WTC11 (cell line): ENCODE data around the gene IFIH1. TPM values are rescaled to one million over a fixed set of nuclear protein-coding genes. Genes with fewer than 3 reads are reported as not detected.

Experiments used
- ATAC-seq: fragments of 200-7000 bp; cut with Tn5 transposase; 2 replicates; pipeline ENCODE4 v1.10.0; 2021; ENCODE audit warnings: mild to moderate bottlenecking, moderate library complexity
- CTCF ChIA-PET: fragments of 300-600 bp; sonication (Branson Sonifier 250); formaldehyde crosslinking; loops from one replicate; lab custom pipeline; 2021; ENCODE audit warnings: antibody characterized with exemption; lab: Charles Lee
- POLR2A ChIA-PET: fragments of 350-600 bp; sonication (Branson Sonifier 250); formaldehyde crosslinking; loops from one replicate; lab custom pipeline; 2021; ENCODE audit warnings: antibody characterized with exemption; lab: Charles Lee
- DNase-seq: peaks from one replicate; pipeline ENCODE4 v3.0.0; 2021; ENCODE audit warnings: low spot score
- H3K27ac Mint-ChIP-seq: 2 replicates; pipeline ENCODE4 v1.8.0; 2021; ENCODE audit warnings: mixed read lengths
- H3K27me3 Mint-ChIP-seq: 2 replicates; pipeline ENCODE4 v1.8.0; 2021; ENCODE audit warnings: low read depth, mild to moderate bottlenecking, moderate library complexity, mixed read lengths
- H3K36me3 Mint-ChIP-seq: 2 replicates; pipeline ENCODE4 v1.8.0; 2021; ENCODE audit warnings: mixed read lengths
- H3K4me1 Mint-ChIP-seq: 2 replicates; pipeline ENCODE4 v1.8.0; 2022; ENCODE audit warnings: mixed read lengths
- H3K4me3 Mint-ChIP-seq: 2 replicates; pipeline ENCODE4 v1.8.0; 2021; ENCODE audit warnings: mild to moderate bottlenecking, moderate library complexity, mixed read lengths
- H3K9me3 Mint-ChIP-seq: 2 replicates; pipeline ENCODE4 v1.8.0; 2021; ENCODE audit warnings: mixed read lengths
- CREM ChIP-seq: sonication (generic); formaldehyde crosslinking; IDR thresholded peaks from 2 replicates; pipeline ENCODE4 v1.8.1; 2022; ENCODE audit warnings: mild to moderate bottlenecking, missing genetic modification reagents, moderate library complexity
- CTCF ChIP-seq: fragments of 200-600 bp; IDR thresholded peaks from 2 replicates; pipeline ENCODE4 v1.8.0; 2022; ENCODE audit warnings: antibody characterized with exemption
- ESRRA ChIP-seq: sonication (generic); formaldehyde crosslinking; IDR thresholded peaks from 2 replicates; pipeline ENCODE4 v1.8.1; 2022; ENCODE audit warnings: mild to moderate bottlenecking, missing genetic modification reagents, borderline replicate concordance
- ETV6 ChIP-seq: sonication (generic); formaldehyde crosslinking; IDR thresholded peaks from 2 replicates; pipeline ENCODE4 v1.8.1; 2022; ENCODE audit warnings: mild to moderate bottlenecking, missing genetic modification reagents
- GTF2I ChIP-seq: fragments of 250-450 bp; sonication (Bioruptor Pico); conservative IDR thresholded peaks from 2 replicates; pipeline ENCODE4 v1.4.0; 2021; ENCODE audit warnings: mild to moderate bottlenecking
- HMGXB4 ChIP-seq: sonication (generic); formaldehyde crosslinking; IDR thresholded peaks from 2 replicates; pipeline ENCODE4 v1.8.1; 2023; ENCODE audit warnings: mild to moderate bottlenecking, moderate library complexity, missing genetic modification reagents
- IRF2 ChIP-seq: sonication (generic); formaldehyde crosslinking; IDR thresholded peaks from 2 replicates; pipeline ENCODE4 v1.8.0; 2022; ENCODE audit warnings: low read depth, missing genetic modification reagents, borderline replicate concordance
- JUN ChIP-seq: sonication (generic); formaldehyde crosslinking; IDR thresholded peaks from 2 replicates; pipeline ENCODE4 v1.8.0; 2023; ENCODE audit warnings: mild to moderate bottlenecking, missing genetic modification reagents
- MXD4 ChIP-seq: fragments of 250-450 bp; sonication (Bioruptor Pico); IDR thresholded peaks from 2 replicates; pipeline ENCODE4 v1.8.0; 2021; ENCODE audit warnings: mild to moderate bottlenecking, moderate library complexity, borderline replicate concordance
- NR1H2 ChIP-seq: sonication (generic); formaldehyde crosslinking; IDR thresholded peaks from 2 replicates; pipeline ENCODE4 v1.9.0; 2021; ENCODE audit warnings: mild to moderate bottlenecking, moderate library complexity, missing genetic modification reagents
- NR2C2 ChIP-seq: sonication (generic); formaldehyde crosslinking; IDR thresholded peaks from 2 replicates; pipeline ENCODE4 v1.8.0; 2022; ENCODE audit warnings: mild to moderate bottlenecking, missing genetic modification reagents
- NR3C1 ChIP-seq: sonication (generic); formaldehyde crosslinking; conservative IDR thresholded peaks from 2 replicates; pipeline ENCODE4 v1.8.1; 2023; ENCODE audit warnings: low read depth, mild to moderate bottlenecking, missing genetic modification reagents
- OVOL2 ChIP-seq: fragments of 250-450 bp; sonication (Bioruptor Pico); IDR thresholded peaks from 2 replicates; pipeline ENCODE4 v1.9.0; 2021; ENCODE audit warnings: mild to moderate bottlenecking, borderline replicate concordance
- SOX15 ChIP-seq: fragments of 250-450 bp; sonication (Bioruptor Pico); IDR thresholded peaks from 2 replicates; pipeline ENCODE4 v1.9.0; 2021; ENCODE audit warnings: mild to moderate bottlenecking
- SP1 ChIP-seq: sonication (generic); formaldehyde crosslinking; conservative IDR thresholded peaks from 2 replicates; pipeline ENCODE4 v1.8.1; 2022; ENCODE audit warnings: missing genetic modification reagents
- TP53 ChIP-seq: sonication (generic); formaldehyde crosslinking; IDR thresholded peaks from 2 replicates; pipeline ENCODE4 v1.8.1; 2023; ENCODE audit warnings: mild to moderate bottlenecking, missing genetic modification reagents
- ZBTB21 ChIP-seq: sonication (generic); formaldehyde crosslinking; IDR thresholded peaks from 2 replicates; pipeline ENCODE4 v1.8.1; 2023; ENCODE audit warnings: mild to moderate bottlenecking, missing genetic modification reagents, borderline replicate concordance
- ZNF512 ChIP-seq: sonication (generic); formaldehyde crosslinking; IDR thresholded peaks from 2 replicates; pipeline ENCODE4 v1.8.1; 2022; ENCODE audit warnings: missing genetic modification reagents, borderline replicate concordance
- ZSCAN18 ChIP-seq: fragments of 250-450 bp; sonication (Bioruptor Pico); IDR thresholded peaks from 2 replicates; pipeline ENCODE4 v2.1.2; 2022; ENCODE audit warnings: mild to moderate bottlenecking, moderate library complexity
- total RNA-seq: library from RNA; stranded (reverse); gene quantifications from 3 replicates; pipeline ENCODE4 v1.2.3, GENCODE V29; 2021
- TF ChIP-seq, protein P1 (sequence below): sonication (generic); formaldehyde crosslinking; IDR thresholded peaks from 2 replicates; pipeline ENCODE4 v1.8.0; 2022; ENCODE audit warnings: mild to moderate bottlenecking, missing genetic modification reagents
- TF ChIP-seq, protein P2 (sequence below): fragments of 250-450 bp; sonication (Bioruptor Pico); IDR thresholded peaks from 2 replicates; pipeline ENCODE4 v1.9.0; 2021; ENCODE audit warnings: mild to moderate bottlenecking, borderline replicate concordance
- TF ChIP-seq, protein P3 (sequence below): sonication (generic); formaldehyde crosslinking; IDR thresholded peaks from 2 replicates; pipeline ENCODE4 v1.8.0; 2023; ENCODE audit warnings: missing genetic modification reagents

The IFIH1 gene
- total RNA-seq, 1 experiment from 2014 or later = 1.3 TPM

GRCh38 chr2:162245061-162245460, 73.4 kb downstream of the IFIH1 start (continued):
- TF ChIP-seq CTCF (no peak), SOX15 (no peak), ESRRA (no peak)

GRCh38 chr2:162244541-162245031, 73.9 kb downstream of the IFIH1 start:
- H3K4me1 Mint-ChIP-seq = peaks cover 15% of the 10 kb centered on the region
- DNase-seq (no peak), ATAC-seq (no peak)
- no peaks in the 10 kb centered on the region for H3K27me3 Mint-ChIP-seq
- H3K36me3 Mint-ChIP-seq = no peaks in the 10 kb centered on the region
- no peaks in the 10 kb centered on the region for H3K9me3 Mint-ChIP-seq
- no peak overlapping the region for H3K27ac Mint-ChIP-seq
- no peak overlapping the region for H3K4me3 Mint-ChIP-seq
- ChIA-PET CTCF (no interaction called here), POLR2A (no interaction called here)
- no peak for TF ChIP-seq CREM (CRISPR knock-in tag)
- TF ChIP-seq, protein P1, sequence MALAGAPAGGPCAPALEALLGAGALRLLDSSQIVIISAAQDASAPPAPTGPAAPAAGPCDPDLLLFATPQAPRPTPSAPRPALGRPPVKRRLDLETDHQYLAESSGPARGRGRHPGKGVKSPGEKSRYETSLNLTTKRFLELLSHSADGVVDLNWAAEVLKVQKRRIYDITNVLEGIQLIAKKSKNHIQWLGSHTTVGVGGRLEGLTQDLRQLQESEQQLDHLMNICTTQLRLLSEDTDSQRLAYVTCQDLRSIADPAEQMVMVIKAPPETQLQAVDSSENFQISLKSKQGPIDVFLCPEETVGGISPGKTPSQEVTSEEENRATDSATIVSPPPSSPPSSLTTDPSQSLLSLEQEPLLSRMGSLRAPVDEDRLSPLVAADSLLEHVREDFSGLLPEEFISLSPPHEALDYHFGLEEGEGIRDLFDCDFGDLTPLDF (CRISPR knock-in tag) = no peak
- TF ChIP-seq SP1 (CRISPR knock-in tag) = no peak
- TF ChIP-seq NR2C2 (CRISPR knock-in tag) = no peak
- no peak for TF ChIP-seq ZSCAN18 (CRISPR knock-in tag)
- no peak for TF ChIP-seq HMGXB4 (CRISPR knock-in tag)
- TF ChIP-seq ZNF512 = no peak
- TF ChIP-seq OVOL2 = no peak
- TF ChIP-seq MXD4 (CRISPR knock-in tag) = no peak
- TF ChIP-seq NR3C1 = no peak
- no peak for TF ChIP-seq ETV6
- TF ChIP-seq JUN (CRISPR knock-in tag) = no peak
- TF ChIP-seq ZBTB21 (CRISPR knock-in tag) = no peak
- TF ChIP-seq, protein P2, sequence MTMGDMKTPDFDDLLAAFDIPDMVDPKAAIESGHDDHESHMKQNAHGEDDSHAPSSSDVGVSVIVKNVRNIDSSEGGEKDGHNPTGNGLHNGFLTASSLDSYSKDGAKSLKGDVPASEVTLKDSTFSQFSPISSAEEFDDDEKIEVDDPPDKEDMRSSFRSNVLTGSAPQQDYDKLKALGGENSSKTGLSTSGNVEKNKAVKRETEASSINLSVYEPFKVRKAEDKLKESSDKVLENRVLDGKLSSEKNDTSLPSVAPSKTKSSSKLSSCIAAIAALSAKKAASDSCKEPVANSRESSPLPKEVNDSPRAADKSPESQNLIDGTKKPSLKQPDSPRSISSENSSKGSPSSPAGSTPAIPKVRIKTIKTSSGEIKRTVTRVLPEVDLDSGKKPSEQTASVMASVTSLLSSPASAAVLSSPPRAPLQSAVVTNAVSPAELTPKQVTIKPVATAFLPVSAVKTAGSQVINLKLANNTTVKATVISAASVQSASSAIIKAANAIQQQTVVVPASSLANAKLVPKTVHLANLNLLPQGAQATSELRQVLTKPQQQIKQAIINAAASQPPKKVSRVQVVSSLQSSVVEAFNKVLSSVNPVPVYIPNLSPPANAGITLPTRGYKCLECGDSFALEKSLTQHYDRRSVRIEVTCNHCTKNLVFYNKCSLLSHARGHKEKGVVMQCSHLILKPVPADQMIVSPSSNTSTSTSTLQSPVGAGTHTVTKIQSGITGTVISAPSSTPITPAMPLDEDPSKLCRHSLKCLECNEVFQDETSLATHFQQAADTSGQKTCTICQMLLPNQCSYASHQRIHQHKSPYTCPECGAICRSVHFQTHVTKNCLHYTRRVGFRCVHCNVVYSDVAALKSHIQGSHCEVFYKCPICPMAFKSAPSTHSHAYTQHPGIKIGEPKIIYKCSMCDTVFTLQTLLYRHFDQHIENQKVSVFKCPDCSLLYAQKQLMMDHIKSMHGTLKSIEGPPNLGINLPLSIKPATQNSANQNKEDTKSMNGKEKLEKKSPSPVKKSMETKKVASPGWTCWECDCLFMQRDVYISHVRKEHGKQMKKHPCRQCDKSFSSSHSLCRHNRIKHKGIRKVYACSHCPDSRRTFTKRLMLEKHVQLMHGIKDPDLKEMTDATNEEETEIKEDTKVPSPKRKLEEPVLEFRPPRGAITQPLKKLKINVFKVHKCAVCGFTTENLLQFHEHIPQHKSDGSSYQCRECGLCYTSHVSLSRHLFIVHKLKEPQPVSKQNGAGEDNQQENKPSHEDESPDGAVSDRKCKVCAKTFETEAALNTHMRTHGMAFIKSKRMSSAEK (CRISPR knock-in tag) = no peak
- no peak for TF ChIP-seq TP53 (CRISPR knock-in tag)
- TF ChIP-seq NR1H2 (CRISPR knock-in tag) = no peak
- TF ChIP-seq, protein P3, sequence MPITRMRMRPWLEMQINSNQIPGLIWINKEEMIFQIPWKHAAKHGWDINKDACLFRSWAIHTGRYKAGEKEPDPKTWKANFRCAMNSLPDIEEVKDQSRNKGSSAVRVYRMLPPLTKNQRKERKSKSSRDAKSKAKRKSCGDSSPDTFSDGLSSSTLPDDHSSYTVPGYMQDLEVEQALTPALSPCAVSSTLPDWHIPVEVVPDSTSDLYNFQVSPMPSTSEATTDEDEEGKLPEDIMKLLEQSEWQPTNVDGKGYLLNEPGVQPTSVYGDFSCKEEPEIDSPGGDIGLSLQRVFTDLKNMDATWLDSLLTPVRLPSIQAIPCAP (CRISPR knock-in tag) = no peak
- TF ChIP-seq IRF2 (CRISPR knock-in tag) = no peak
- TF ChIP-seq GTF2I (CRISPR knock-in tag) = no peak
